GM20431 (cell line): ENCODE measurements around the gene ULK1.
"Not testable (repeated sequence)": the region's sequence is repeated elsewhere in the genome, so short reads cannot be mapped to it uniquely, and the experiment has no call there.

ENCODE experiments used
- in situ Hi-C: fragments of 300-500 bp; cut with MseI, MboI; formaldehyde crosslinking; loops from one replicate; pipeline ENCODE4 v1.15.0; 2020; ENCODE audit warnings: low sequenced_read_pairs; ENCODE audit not compliant: unreplicated experiment

Gene ULK1

GRCh38 chr12:131861261-131862083 is 33.0 kb upstream of the ULK1 start:
- in situ Hi-C loops: no loop called here

GRCh38 chr12:131862084-131862441 is 32.4 kb upstream of the ULK1 start:
- in situ Hi-C loops: no loop called here

- in situ Hi-C loops: no loop called here
Observed at GRCh38 chr12:131862600-131862993, 31.8 kb upstream of the ULK1 start.

- in situ Hi-C loops: no loop called here
Observed at GRCh38 chr12:131862994-131863710, 31.3 kb upstream of the ULK1 start.

GRCh38 chr12:131863711-131864396 is 30.6 kb upstream of the ULK1 start:
- in situ Hi-C loops: no loop called here

- in situ Hi-C loops: no loop called here
Observed at GRCh38 chr12:131864469-131864868, 30.0 kb upstream of the ULK1 start.

- in situ Hi-C loops: no loop called here
Observed at GRCh38 chr12:131865180-131865875, 29.1 kb upstream of the ULK1 start.

GRCh38 chr12:131867471-131867870 is 27.0 kb upstream of the ULK1 start:
- in situ Hi-C loops: no loop called here

GRCh38 chr12:131867891-131868675 is 26.3 kb upstream of the ULK1 start:
- in situ Hi-C loops: no loop called here

- in situ Hi-C loops: no loop called here
Observed at GRCh38 chr12:131869871-131870418, 24.5 kb upstream of the ULK1 start.

GRCh38 chr12:131871677-131872076 is 22.7 kb upstream of the ULK1 start:
- in situ Hi-C loops: no loop called here

GRCh38 chr12:131872154-131873051 is 22.0 kb upstream of the ULK1 start:
- in situ Hi-C loops: no loop called here

- in situ Hi-C loops: no loop called here
Observed at GRCh38 chr12:131873293-131873692, 21.1 kb upstream of the ULK1 start.

GRCh38 chr12:131874972-131875371 is 19.4 kb upstream of the ULK1 start:
- in situ Hi-C loops: not testable (repeated sequence)

- in situ Hi-C loops: not testable (repeated sequence)
Observed at GRCh38 chr12:131877216-131877615, 17.2 kb upstream of the ULK1 start.

GRCh38 chr12:131878436-131878835 is 16.0 kb upstream of the ULK1 start:
- in situ Hi-C loops: not testable (repeated sequence)

- in situ Hi-C loops: no loop called here
Observed at GRCh38 chr12:131882804-131883520, 11.5 kb upstream of the ULK1 start.

GRCh38 chr12:131883521-131883900 is 10.9 kb upstream of the ULK1 start:
- in situ Hi-C loops: no loop called here
